ENCODE data around the gene DKC1.

DKC1 gene

GRCh38 chrX:154762537-154763296 is at the start of gene DKC1:
TSS of gene DKC1 (plus strand) at chrX:154762864. CDS start at chrX:154762966, 102 bp downstream.
- peak; percentile 98 for DNase-seq

GRCh38 chrX:154714925-154715324 is 47.7 kb upstream of the DKC1 start:
- DNase-seq = peak; percentile 29

- DNase-seq = no peak
These were observed 46.8 kb upstream of the DKC1 start for GRCh38 chrX:154715825-154716224.

- DNase-seq = peak; percentile 37
These were observed 44.8 kb upstream of the DKC1 start for GRCh38 chrX:154717824-154718223.

- DNase-seq = no peak
These were observed 44.0 kb upstream of the DKC1 start for GRCh38 chrX:154718616-154719015.

- peak; percentile 70 for DNase-seq
These were observed 43.5 kb upstream of the DKC1 start for GRCh38 chrX:154719132-154719675.

GRCh38 chrX:154720067-154720466 is 42.6 kb upstream of the DKC1 start:
- DNase-seq = no peak

- DNase-seq = no peak
These were observed 41.5 kb upstream of the DKC1 start for GRCh38 chrX:154721155-154721554.

GRCh38 chrX:154724993-154725756 is 37.5 kb upstream of the DKC1 start:
- no peak for DNase-seq

- DNase-seq = no peak
These were observed 35.2 kb upstream of the DKC1 start for GRCh38 chrX:154727418-154727817.

GRCh38 chrX:154727871-154728270 is 34.8 kb upstream of the DKC1 start:
- DNase-seq = no peak

- no peak for DNase-seq
These were observed 34.1 kb upstream of the DKC1 start for GRCh38 chrX:154728431-154729190.

GRCh38 chrX:154729439-154729838 is 33.2 kb upstream of the DKC1 start:
- DNase-seq = no peak

GRCh38 chrX:154730253-154730891 is 32.3 kb upstream of the DKC1 start:
- DNase-seq = no peak

GRCh38 chrX:154731184-154731583 is 31.5 kb upstream of the DKC1 start:
- DNase-seq = peak; percentile 51

- DNase-seq = peak; percentile 44
These were observed 30.8 kb upstream of the DKC1 start for GRCh38 chrX:154731881-154732280.

- DNase-seq = no peak
These were observed 30.1 kb upstream of the DKC1 start for GRCh38 chrX:154732421-154733065.

GRCh38 chrX:154733066-154733425 is 29.6 kb upstream of the DKC1 start:
- no peak for DNase-seq

GRCh38 chrX:154734061-154734781 is 28.4 kb upstream of the DKC1 start:
- DNase-seq = peak; percentile 57

GRCh38 chrX:154735695-154736393 is 26.8 kb upstream of the DKC1 start:
- no peak for DNase-seq

GRCh38 chrX:154737136-154737535 is 25.5 kb upstream of the DKC1 start:
- DNase-seq = no peak

Data from CD4-positive, alpha-beta T cell treated with Interleukin-15 for 1 hour (primary cell).